SU-DHL-6 (cell line): ENCODE measurements around the gene SPO11.

Experiments
- EZH2phosphoT487 ChIP-seq: fragments of 200-600 bp; sonication (generic), shearing (Covaris generic); conservative IDR thresholded peaks from 2 replicates; pipeline ENCODE4 v1.6.1; 2018; ENCODE audit warnings: mild to moderate bottlenecking, antibody characterized with exemption, low read length, moderate library complexity, mixed read lengths
- TF ChIP-seq, protein P1 (sequence below): fragments of 200-600 bp; sonication (generic); IDR thresholded peaks from one replicate; pipeline ENCODE4 v1.5.1; 2017; ENCODE audit warnings: antibody characterized with exemption, mild to moderate bottlenecking, low read length, moderate library complexity; ENCODE audit not compliant: insufficient read depth, poor library complexity, severe bottlenecking

DNA sequence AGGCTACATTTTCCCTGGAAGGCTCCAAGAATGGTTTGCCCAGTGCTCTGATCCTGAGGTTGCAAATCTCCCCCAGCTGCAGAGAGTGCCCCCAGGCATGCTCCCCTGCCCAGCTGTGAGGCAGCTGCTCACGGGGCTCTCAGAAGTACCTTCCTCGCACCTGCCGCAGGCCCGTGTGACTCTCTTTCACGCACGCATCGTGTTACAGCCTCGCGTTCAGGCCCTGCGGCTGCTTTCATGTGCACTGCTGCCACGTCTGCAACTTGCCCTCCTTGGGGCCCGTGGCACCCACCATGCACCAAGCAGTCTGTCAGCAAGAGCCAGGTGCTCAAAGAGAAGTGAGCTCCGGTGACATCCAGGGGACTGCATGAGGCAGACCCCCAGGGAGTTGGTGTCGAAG is 28.6 kb upstream of the SPO11 start:
- TF ChIP-seq, protein P1, sequence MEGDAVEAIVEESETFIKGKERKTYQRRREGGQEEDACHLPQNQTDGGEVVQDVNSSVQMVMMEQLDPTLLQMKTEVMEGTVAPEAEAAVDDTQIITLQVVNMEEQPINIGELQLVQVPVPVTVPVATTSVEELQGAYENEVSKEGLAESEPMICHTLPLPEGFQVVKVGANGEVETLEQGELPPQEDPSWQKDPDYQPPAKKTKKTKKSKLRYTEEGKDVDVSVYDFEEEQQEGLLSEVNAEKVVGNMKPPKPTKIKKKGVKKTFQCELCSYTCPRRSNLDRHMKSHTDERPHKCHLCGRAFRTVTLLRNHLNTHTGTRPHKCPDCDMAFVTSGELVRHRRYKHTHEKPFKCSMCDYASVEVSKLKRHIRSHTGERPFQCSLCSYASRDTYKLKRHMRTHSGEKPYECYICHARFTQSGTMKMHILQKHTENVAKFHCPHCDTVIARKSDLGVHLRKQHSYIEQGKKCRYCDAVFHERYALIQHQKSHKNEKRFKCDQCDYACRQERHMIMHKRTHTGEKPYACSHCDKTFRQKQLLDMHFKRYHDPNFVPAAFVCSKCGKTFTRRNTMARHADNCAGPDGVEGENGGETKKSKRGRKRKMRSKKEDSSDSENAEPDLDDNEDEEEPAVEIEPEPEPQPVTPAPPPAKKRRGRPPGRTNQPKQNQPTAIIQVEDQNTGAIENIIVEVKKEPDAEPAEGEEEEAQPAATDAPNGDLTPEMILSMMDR, result no peak
- TF ChIP-seq EZH2phosphoT487, result no peak
